ENCODE data around the gene TENM4.
"Not testable (repeated sequence)": the region's sequence is repeated elsewhere in the genome, so short reads cannot be mapped to it uniquely, and the experiment has no call there.

The TENM4 gene

GRCh38 chr11:78991681-78992080, 449.1 kb downstream of the TENM4 start:
- no peak for DNase-seq

- DNase-seq, result no peak
Measured at GRCh38 chr11:78990261-78990660, 450.6 kb downstream of the TENM4 start.

GRCh38 chr11:78987748-78988147, 453.1 kb downstream of the TENM4 start:
- no peak for DNase-seq

GRCh38 chr11:78986305-78986704, 454.5 kb downstream of the TENM4 start:
- no peak for DNase-seq

GRCh38 chr11:78985663-78986062, 455.2 kb downstream of the TENM4 start:
- no peak for DNase-seq

- DNase-seq, result no peak
Measured at GRCh38 chr11:78982473-78982872, 458.4 kb downstream of the TENM4 start.

- no peak for DNase-seq
Measured at GRCh38 chr11:78981153-78981552, 459.7 kb downstream of the TENM4 start.

GRCh38 chr11:78978831-78979230, 462.0 kb downstream of the TENM4 start:
- no peak for DNase-seq

GRCh38 chr11:78977848-78978247, 463.0 kb downstream of the TENM4 start:
- not testable (repeated sequence) for DNase-seq

GRCh38 chr11:78977009-78977408, 463.8 kb downstream of the TENM4 start:
- no peak for DNase-seq

GRCh38 chr11:78975081-78975480, 465.7 kb downstream of the TENM4 start:
- no peak for DNase-seq

GRCh38 chr11:78973876-78974275, 467.0 kb downstream of the TENM4 start:
- no peak for DNase-seq

- no peak for DNase-seq
Measured at GRCh38 chr11:78972590-78972989, 468.2 kb downstream of the TENM4 start.

GRCh38 chr11:78972177-78972576, 468.7 kb downstream of the TENM4 start:
- DNase-seq, result no peak

- DNase-seq, result no peak
Measured at GRCh38 chr11:78967811-78968210, 473.0 kb downstream of the TENM4 start.

- no peak for DNase-seq
Measured at GRCh38 chr11:78965432-78965831, 475.4 kb downstream of the TENM4 start.

- DNase-seq, result no peak
Measured at GRCh38 chr11:78961937-78962701, 478.7 kb downstream of the TENM4 start.

GRCh38 chr11:78961247-78961646, 479.6 kb downstream of the TENM4 start:
- peak; percentile 5 for DNase-seq

- no peak for DNase-seq
Measured at GRCh38 chr11:78958444-78958843, 482.4 kb downstream of the TENM4 start.

GRCh38 chr11:78957476-78958245, 483.2 kb downstream of the TENM4 start:
- no peak for DNase-seq

GRCh38 chr11:78954696-78955095, 486.1 kb downstream of the TENM4 start:
- no peak for DNase-seq

GRCh38 chr11:78954261-78954660, 486.6 kb downstream of the TENM4 start:
- DNase-seq, result no peak

GRCh38 chr11:78952890-78953289, 487.9 kb downstream of the TENM4 start:
- DNase-seq, result no peak

GRCh38 chr11:78952175-78952574, 488.7 kb downstream of the TENM4 start:
- no peak for DNase-seq
